GM10266 (cell line): Measurements from ENCODE around the gene TYW3.
A peak's percentile ranks its signal among the peaks of the same experiment; 100 is the strongest.
"Not testable (repeated sequence)": the region's sequence is repeated elsewhere in the genome, so short reads cannot be mapped to it uniquely, and the experiment has no call there.

Experiments used
- DNase-seq: peaks from one replicate; pipeline ENCODE4 v3.0.0; 2012; ENCODE audit errors: extremely low spot score
- TF ChIP-seq, protein P1 (sequence below): IDR thresholded peaks from 2 replicates; pipeline ENCODE4 v1.5.1; 2012; ENCODE audit warnings: mild to moderate bottlenecking, low read depth; ENCODE audit not compliant: control insufficient read depth, insufficient read depth; ENCODE audit errors: missing control alignments

TYW3 gene

DNA sequence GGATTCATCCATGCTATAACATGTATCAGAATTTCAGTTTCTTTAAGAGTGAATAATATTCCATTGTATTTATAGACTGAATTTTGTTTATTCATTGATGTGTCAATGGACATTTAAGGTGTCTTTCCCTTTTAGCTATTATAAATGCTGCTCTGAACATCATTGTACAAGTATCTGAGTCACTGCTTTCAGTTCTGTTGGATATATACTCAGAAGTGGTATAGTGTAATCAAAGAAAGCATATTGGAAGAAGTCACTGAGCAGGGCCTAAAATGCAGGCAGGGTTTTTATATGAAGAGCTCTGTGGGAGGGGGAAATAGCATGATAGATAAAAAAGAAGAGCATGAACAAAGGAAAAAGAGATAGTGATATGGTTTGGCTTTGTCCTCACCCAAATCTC, 22.5 kb downstream of the TYW3 start:
- no peak for DNase-seq

DNA sequence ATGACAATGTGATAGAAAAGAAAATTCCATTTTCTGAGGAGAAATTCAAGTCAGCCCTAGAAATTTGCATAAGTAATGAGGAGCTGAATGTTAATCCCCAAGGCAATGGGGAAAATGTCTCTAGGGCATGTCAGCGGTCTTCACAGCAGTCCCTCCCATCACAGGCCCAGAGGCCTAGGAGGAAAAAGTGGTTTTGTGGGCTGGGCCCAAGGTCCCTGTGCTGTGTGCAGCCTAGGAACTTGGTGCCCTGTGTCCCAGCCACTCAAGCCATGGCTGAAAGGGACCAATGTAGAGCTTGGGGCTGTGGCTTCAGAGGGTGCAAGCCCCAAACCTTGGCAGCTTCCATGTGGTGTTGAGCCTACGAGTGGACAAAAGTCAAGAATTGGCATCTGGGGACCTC, 23.7 kb downstream of the TYW3 start:
- not testable (repeated sequence) for DNase-seq

More for the DNA sequence above, 22.5 kb downstream of the TYW3 start:
- TF ChIP-seq, protein P1, sequence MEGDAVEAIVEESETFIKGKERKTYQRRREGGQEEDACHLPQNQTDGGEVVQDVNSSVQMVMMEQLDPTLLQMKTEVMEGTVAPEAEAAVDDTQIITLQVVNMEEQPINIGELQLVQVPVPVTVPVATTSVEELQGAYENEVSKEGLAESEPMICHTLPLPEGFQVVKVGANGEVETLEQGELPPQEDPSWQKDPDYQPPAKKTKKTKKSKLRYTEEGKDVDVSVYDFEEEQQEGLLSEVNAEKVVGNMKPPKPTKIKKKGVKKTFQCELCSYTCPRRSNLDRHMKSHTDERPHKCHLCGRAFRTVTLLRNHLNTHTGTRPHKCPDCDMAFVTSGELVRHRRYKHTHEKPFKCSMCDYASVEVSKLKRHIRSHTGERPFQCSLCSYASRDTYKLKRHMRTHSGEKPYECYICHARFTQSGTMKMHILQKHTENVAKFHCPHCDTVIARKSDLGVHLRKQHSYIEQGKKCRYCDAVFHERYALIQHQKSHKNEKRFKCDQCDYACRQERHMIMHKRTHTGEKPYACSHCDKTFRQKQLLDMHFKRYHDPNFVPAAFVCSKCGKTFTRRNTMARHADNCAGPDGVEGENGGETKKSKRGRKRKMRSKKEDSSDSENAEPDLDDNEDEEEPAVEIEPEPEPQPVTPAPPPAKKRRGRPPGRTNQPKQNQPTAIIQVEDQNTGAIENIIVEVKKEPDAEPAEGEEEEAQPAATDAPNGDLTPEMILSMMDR: no peak

DNA sequence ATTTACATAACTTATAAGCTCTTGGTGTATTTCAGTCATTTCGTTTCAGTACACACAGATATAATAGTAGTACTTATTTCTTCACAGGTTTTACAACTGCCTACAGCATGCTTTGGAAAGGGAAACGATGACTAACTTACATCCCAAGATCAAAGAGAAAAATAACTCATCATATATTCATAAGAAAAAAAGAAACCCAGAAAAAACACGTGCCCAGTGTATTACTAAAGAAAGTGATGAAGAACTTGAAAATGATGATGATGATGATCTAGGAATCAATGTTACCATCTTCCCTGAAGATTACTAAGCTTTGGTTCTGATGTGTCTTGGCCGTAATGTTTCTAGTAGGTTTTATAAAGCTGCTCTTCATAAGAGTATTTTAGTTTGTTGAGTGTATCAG, 30.9 kb downstream of the TYW3 start:
- TF ChIP-seq, protein P1: no peak

DNA sequence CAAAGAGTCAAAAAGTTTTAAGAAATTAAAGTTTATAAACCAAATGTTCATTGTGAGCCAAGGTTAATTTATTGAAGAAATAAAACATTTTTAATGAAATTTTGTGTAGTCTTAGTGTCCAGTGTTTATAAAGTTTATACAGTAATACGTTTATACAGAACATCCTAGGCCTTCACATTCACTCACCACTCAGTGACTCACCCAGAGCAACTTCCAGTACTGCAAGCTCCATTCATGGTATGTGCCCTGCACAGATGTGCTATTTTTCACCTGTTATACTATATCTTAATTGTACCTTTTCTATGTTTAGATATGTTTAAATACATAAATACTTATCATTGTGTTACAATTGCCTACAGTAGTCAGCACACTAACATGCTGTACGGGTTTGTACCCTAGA, 33.6 kb downstream of the TYW3 start:
- TF ChIP-seq, protein P1: no peak
- DNase-seq: no peak

More for the DNA sequence above, 30.9 kb downstream of the TYW3 start:
- no peak for DNase-seq

DNA sequence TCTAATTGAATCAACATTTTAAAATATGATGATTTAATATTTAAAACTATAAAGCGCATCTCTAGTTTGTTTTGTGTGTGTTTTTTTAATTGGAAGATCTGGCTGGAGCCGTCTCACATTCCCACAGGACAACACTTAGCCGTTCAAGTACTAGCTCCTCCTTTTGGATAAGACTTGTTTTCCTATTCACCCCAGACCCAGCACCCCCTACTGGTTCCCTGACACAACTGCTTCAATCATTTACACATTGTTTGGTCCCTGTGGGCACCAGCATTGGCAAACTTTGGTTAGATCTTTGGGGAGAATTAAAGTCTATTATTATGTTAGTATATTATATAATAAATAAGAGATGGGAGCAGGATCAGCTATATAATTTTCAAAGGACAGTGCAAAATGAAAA, 34.5 kb downstream of the TYW3 start:
- no peak for DNase-seq
- TF ChIP-seq, protein P1: peak; percentile 26

DNA sequence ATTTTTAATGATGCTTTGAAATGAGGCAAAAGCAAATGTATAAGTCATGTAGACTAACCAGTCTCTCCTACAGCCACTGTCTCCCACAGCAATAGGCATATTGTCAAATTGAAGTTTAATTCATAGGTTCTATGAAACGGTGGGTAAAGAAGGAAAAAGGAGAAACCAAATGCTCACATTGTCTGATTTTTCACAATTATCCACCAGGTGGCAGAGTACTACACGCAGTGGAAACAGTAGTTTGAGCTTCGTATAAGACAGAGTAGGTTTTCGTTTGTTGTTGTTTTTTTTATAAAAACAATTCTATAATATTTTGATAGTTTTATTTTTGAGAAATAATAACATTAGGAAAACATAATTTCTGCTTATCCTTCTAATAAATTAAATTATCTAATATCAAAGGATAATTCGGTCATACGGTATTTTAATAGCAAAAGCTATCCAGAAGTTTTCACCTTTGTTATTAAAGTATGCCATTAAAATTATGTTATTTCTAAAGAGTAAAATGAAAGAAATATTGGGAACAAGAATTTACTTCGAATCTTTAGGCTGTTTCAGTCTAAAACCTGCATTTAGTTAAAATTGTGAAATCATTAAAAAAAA, 39.1 kb downstream of the TYW3 start:
- TF ChIP-seq, protein P1: peak; percentile 76
- DNase-seq: peak; percentile 4

DNA sequence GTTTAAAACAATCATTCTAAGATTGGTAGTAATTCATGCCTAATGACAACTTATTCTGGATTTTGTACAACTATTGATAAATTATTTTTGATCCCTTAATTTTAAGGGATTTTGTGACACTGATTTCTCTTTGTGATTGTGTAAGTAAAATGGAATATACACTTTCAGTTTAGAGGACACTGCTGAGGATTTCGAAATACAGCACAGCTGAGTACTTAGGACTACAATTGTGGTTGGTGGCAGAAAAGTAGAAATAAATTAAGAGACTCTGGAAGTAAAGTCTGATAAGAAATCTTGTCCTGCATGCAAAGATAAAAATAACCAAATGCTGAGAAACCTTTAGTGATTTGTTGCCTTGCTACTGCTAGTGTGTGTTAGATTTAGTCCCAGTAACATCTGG, 40.0 kb downstream of the TYW3 start:
- no peak for DNase-seq
- TF ChIP-seq, protein P1: no peak

DNA sequence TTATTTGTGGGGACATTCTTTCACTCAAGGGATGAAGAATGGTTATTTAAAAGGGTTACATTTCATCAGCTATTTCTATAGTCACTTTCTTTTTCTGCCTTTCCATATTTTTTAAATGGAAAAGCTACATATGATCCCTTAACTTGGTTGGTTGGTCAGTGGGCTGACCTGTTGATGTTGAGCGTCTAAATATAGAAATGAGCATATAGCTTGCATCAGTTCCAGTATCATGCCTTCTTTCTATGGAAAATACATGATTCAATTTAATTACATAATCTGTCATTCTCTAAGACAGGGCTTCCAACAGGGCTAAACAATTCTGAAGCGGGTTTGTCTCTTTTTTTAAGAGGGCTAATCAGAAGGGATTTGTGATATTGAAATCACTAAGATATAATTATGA, 40.6 kb downstream of the TYW3 start:
- TF ChIP-seq, protein P1: no peak
- no peak for DNase-seq
